Measurements from ENCODE around the gene KRTAP10-1.
"Not testable (repeated sequence)": the region's sequence is repeated elsewhere in the genome, so short reads cannot be mapped to it uniquely, and the experiment has no call there.

Gene KRTAP10-1

GRCh38 chr21:44514746-44515358 lies 25.1 kb downstream of the KRTAP10-1 start:
- no peak for DNase-seq

DNA sequence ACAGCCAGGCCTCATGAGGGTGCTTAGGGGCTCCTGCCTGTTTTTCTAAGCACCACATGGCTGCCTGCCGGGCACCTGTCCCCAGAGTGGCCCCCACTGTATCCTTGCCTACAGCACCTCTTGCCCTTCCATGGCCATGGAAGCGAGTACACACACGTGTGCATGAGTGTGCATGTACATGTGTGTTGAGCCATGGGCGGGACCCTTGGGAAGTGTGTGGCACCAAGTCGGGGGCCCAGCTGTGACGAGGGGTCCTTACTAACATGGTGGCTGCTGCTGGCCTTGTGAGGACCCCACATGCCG lies 25.8 kb downstream of the KRTAP10-1 start:
- DNase-seq, result no peak

- peak; percentile 58 for DNase-seq
Measured at GRCh38 chr21:44513389-44514217, 26.4 kb downstream of the KRTAP10-1 start.

- DNase-seq, result no peak
Measured at GRCh38 chr21:44512496-44513388, 27.3 kb downstream of the KRTAP10-1 start.

- no peak for DNase-seq
Measured at GRCh38 chr21:44511938-44512275, 28.1 kb downstream of the KRTAP10-1 start.

- DNase-seq, result no peak
Measured at GRCh38 chr21:44511219-44511937, 28.6 kb downstream of the KRTAP10-1 start.

DNA sequence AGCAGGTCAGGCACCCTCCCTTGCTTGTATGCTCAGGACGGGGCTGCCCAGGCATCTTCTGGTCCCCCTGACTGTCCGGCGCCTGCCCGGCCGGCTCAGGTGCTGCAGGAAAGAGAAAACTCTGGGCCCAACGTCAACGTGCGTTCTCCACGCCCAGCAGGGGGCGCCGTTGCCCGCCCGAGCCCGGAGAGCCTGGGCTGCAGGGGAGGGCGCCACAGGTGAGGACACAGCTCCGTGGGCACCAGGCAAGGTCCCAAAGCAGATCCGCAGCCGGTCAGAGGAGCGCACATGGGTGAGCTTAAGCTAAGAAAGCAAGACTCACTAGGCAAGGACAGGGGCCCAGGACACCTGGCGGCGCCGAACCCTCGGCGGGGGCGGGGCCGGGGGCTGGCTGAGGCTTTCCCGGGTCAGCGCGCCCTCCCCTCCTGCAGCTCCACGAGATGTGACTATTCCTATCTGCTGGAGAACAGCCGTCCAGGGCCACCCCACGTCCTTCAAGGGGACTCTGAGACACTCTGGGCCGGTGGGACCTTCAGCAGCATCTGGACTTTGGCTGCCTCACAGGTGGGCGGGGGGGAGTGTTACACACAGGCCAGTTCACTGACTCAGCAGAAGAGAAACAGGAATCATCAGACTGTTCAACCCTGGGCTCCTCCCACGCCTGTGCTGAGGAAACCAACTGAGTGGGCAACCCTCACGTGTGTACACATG lies 29.3 kb downstream of the KRTAP10-1 start:
- DNase-seq, result peak; percentile 41

DNA sequence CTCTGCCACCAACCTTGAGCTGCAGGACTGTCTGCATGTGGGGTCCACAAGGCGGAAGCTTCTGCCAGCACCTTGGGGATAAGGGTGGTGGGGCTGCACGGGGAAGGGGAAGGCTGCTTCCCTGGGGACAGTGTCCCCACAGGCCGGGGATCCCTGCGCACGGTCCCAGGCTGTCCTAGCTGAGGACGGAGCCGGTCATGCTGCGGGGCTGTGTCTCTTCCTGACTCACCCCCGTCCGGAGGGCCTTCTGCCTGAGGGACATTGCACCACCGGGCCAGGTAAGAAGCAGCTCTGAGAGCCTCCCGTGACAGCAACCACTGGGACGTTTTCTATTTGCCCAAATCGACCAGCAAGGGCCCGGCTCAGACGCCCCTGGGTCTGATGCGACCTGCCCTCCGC lies 29.9 kb downstream of the KRTAP10-1 start:
- no peak for DNase-seq

- DNase-seq, result peak; percentile 85
Measured at GRCh38 chr21:44509539-44509938, 30.5 kb downstream of the KRTAP10-1 start.

DNA sequence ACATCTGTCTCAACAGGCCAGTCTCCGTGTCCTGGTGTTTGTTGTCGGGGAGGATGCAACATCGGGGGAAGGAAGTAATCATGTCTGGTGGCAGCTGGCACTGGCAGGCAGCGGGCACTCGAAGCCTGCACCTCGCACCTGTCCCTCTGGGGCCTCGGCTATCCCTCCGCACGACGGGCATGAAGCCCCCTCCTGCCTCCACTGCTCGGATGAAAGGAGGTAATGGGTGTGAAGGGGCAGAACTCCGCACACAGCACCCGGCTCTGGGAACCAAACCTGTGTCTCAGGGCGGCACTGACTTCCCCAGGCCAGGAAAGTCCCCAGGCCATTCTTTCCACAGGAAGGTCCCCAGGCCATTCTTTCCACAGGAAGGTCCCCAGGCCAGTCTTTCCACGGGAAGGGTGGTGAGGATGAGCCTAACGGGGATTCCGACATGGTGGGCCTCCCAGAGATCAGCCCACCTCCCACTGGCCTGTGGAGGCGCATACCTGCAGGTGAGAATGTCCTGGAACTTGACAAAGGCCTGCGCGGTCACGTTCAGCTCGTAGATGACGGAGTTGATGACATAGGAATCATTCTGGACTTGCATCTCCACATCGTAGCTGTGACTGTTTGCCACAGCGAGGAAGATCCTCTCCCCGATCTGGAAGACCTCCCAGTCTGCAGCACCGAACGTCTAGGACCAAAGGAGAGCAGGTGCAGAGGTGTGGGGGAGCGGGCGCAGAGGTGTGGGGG lies 31.1 kb downstream of the KRTAP10-1 start:
- no peak for DNase-seq

DNA sequence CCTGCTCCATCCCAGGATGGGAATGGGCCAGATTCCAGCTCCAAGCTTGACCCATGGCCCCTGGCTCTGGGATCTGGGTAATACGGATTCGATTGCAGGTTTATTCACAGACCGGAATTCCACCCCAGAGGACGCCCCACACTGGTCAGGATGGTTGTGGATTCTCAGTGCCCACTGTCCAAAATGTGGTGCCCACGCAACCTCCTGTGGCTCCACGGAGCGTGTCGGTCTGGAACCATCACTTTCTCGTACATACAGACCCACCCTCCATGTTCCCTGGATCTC lies 31.6 kb downstream of the KRTAP10-1 start:
- no peak for DNase-seq

- DNase-seq, result no peak
Measured at GRCh38 chr21:44507673-44508425, 32.1 kb downstream of the KRTAP10-1 start.

DNA sequence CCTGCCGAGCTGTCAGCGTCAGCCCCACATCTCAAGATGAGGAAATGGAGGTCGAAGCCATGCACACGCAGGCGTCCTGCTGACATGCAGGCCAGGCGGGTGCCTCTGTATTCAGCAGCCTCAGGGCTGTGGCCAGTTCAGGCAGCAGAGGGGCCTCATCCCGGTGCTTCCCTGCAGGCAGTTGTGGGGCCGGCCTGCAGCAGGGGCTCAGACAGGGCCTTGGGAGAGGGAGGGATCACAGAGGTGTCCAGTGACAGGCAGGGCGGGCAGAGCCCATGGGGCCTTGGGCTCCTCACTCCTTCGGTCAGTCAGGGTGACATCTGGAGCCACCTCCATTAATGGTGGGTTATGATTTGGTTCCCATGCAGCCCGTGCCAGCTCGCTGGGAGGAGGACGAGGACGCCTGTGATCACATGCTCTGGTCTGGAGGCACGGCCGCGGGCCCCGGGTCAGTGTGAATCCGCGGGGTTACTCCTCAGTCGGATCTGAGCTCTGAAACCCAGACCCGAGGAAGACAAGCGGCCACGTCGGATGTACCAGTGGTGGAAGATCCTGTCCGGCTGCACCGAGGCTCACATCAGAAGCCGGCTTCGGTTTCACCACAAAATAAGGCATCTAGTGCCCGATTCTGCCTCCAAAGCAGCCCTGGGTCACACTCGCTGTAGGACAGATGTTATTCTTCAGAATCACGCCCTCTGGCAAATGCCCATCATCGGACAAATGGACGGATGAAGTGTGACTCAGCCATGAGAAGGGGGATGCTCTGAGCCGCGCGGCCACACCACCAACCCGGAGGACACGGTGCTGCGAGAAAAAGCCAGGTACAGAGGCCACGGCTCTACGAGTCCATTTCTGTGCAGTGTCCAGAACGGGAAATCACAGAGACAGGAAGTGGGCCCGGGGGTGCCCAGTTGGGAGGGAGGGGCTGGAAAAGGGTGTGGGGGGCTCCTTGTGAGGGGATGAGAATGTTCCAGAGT lies 33.4 kb downstream of the KRTAP10-1 start:
- DNase-seq, result no peak

DNA sequence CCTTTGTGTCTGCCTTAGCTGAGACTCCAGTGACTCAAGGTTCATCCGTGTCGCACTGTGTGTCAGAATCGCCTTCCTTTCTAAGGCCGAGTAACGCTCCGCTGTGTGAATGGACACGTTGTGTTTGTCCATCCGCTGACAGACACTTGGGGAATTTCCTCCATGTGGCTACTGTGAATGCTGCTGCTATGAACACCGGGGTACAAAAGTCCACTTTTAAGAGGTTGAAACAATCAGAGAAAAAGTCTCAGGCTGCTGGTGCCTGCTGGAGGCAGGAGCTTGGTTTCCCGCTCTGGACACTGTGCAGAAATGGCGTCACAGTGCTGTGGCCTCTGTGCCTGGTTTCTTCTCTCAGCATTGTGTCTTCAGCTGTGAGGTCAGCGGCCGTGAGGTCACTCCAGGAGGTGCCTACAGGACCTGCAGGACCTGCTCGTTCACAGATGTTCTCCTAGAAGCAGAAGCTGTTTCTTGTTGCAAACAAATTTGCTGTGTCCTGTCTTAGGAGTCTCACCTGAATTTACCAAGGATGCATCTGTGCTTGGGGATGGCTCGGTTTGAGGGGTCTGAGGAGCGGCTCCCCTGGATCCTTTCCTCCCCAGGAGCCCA lies 34.2 kb downstream of the KRTAP10-1 start:
- DNase-seq, result no peak

DNA sequence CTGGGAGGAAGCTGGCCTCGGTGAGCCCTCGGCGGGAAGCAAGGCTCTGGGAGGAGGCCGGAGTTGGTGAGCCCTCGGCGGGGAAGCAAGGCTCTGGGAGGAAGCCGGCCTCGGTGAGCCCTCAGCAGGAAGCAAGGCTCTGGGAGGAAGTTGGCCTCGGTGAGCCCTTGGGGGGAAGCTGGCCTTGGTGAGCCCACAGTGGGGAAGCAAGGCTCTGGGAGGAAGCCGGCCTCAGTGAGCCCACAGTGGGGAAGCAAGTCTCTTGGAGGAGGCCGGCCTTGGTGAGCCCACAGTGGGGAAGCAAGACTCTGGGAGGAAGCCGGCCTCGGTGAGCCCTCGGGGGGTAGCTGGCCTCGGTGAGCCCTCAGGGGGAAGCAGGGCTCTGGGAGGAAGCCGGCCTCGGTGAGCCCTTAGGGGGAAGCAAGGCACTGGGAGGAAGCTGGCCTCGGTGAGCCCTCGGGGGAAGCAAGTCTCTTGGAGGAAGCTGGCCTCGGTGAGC lies 36.0 kb downstream of the KRTAP10-1 start:
- DNase-seq, result no peak

DNA sequence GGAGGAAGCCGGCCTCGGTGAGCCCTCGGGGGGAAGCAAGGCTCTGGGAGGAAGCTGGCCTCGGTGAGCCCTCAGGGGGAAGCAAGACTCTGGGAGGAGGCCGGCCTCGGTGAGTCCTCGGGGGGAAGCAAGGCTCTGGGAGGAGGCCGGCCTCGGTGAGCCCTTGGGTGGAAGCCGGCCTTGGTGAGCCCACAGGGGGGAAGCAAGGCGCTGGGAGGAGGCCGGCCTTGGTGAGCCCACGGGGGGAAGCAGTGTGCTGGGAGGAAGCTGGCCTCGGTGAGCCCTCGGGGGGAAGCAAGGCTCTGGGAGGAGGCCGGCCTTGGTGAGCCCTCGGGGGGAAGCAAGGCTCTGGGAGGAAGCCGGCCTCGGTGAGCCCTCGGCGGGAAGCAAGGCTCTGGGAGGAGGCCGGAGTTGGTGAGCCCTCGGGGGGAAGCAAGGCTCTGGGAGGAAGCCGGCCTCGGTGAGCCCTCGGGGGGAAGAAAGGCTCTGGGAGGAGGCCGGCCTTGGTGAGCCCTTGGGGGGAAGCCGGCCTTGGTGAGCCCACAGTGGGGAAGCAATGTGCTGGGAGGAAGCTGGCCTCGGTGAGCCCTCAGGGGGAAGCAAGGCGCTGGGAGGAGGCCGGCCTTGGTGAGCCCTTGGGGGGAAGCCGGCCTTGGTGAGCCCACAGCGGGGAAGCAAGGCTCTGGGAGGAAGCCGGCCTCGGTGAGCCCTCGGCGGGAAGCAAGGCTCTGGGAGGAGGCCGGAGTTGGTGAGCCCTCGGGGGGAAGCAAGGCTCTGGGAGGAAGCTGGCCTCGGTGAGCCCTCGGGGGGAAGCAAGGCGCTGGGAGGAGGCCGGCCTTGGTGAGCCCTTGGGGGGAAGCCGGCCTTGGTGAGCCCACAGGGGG lies 36.7 kb downstream of the KRTAP10-1 start:
- DNase-seq, result not testable (repeated sequence)

GRCh38 chr21:44502171-44502958 lies 37.6 kb downstream of the KRTAP10-1 start:
- DNase-seq, result no peak

Data from NCI-H2171 (cell line).